Measurements from ENCODE around the gene DPYSL3.

The DPYSL3 gene

GRCh38 chr5:147400126-147400809, 109.6 kb downstream of the DPYSL3 start:
- POLR2A ChIA-PET = no interaction called here
- CTCF ChIA-PET = interaction anchor here (1.4 to 1.6 kb wide), 2 partner anchors 9 to 13 kb away, joined by 4 to 10 read pairs; no protein-coding TSS in a partner anchor
- no peak for DNase-seq (ENCODE audit: extremely low spot score)
- TF ChIP-seq, protein P1, sequence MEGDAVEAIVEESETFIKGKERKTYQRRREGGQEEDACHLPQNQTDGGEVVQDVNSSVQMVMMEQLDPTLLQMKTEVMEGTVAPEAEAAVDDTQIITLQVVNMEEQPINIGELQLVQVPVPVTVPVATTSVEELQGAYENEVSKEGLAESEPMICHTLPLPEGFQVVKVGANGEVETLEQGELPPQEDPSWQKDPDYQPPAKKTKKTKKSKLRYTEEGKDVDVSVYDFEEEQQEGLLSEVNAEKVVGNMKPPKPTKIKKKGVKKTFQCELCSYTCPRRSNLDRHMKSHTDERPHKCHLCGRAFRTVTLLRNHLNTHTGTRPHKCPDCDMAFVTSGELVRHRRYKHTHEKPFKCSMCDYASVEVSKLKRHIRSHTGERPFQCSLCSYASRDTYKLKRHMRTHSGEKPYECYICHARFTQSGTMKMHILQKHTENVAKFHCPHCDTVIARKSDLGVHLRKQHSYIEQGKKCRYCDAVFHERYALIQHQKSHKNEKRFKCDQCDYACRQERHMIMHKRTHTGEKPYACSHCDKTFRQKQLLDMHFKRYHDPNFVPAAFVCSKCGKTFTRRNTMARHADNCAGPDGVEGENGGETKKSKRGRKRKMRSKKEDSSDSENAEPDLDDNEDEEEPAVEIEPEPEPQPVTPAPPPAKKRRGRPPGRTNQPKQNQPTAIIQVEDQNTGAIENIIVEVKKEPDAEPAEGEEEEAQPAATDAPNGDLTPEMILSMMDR (IDR thresholded peaks at IDR 0.05; ENCODE audit: control extremely low read depth, extremely low read depth, low read depth, missing control alignments) = no peak

GRCh38 chr5:147398860-147399259, 111.0 kb downstream of the DPYSL3 start:
- ChIA-PET CTCF (interaction anchor here (1.5 kb wide), 1 partner anchor 13 kb away, joined by 3 read pairs; no protein-coding TSS in a partner anchor), POLR2A (no interaction called here)
- no peak for DNase-seq (ENCODE audit: extremely low spot score)
- TF ChIP-seq, protein P1 (IDR thresholded peaks at IDR 0.05; ENCODE audit: control extremely low read depth, extremely low read depth, low read depth, missing control alignments) = no peak

GRCh38 chr5:147397616-147398015, 112.3 kb downstream of the DPYSL3 start:
- ChIA-PET CTCF (interaction anchor here (0.8 to 1.6 kb wide), 3 partner anchors 9 to 15 kb away, joined by 3 to 6 read pairs (median 3); no protein-coding TSS in a partner anchor), POLR2A (no interaction called here)
- TF ChIP-seq, protein P1 (IDR thresholded peaks at IDR 0.05; ENCODE audit: control extremely low read depth, extremely low read depth, low read depth, missing control alignments) = no peak
- no peak for DNase-seq (ENCODE audit: extremely low spot score)

DNA sequence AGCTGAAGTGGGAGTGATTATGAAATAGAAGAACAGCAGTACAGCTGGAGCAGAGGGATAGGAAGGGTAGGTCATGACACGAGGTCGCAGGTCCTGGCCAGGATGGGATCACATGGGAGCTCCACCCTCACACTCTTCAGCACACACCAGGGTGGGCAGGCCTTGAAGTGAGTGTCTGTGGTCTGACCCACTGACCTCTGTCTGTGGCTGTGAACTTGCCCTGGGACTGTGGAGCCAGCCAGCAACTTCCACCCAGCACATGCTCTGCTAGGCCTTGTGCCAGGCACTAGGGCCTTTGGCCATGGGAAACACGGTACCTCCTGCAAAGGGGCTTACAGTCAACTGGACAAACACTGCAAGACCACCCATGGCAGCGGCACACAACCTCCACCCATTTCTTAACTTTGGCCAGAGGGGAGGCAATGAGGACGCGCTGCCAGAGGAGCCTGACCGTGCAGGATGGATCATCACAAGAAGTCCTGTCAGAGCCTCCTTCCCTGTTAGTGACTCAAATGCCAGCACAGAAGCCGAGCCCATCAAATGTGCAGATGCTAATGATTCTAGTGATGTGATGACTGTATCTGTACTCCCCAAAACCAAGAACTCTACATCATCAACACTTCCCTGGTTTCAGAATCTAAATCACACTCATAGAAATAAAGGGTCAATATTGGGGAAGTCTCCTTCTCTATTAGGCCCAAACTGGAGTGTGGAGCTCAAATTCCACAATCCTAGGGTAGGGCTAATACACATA, 113.6 kb downstream of the DPYSL3 start:
- no peak for DNase-seq (ENCODE audit: extremely low spot score)
- ChIA-PET CTCF (interaction anchor here (1.1 kb wide), 1 partner anchor 179 kb away, joined by 3 read pairs; no protein-coding TSS in a partner anchor), POLR2A (no interaction called here)
- TF ChIP-seq, protein P1 (IDR thresholded peaks at IDR 0.05; ENCODE audit: control extremely low read depth, extremely low read depth, low read depth, missing control alignments) = no peak

- ChIA-PET POLR2A (no interaction called here), CTCF (no interaction called here)
- TF ChIP-seq, protein P1 (IDR thresholded peaks at IDR 0.05; ENCODE audit: control extremely low read depth, extremely low read depth, low read depth, missing control alignments) = no peak
- no peak for DNase-seq (ENCODE audit: extremely low spot score)
These were observed 115.8 kb downstream of the DPYSL3 start for GRCh38 chr5:147393874-147394672.

GRCh38 chr5:147391781-147392180, 118.1 kb downstream of the DPYSL3 start:
- CTCF ChIA-PET = interaction anchor here (1.1 to 3.1 kb wide), 9 partner anchors 9 to 294 kb away, joined by 3 to 15 read pairs (median 7); no protein-coding TSS in a partner anchor

More at GRCh38 chr5:147391781-147392180, 118.1 kb downstream of the DPYSL3 start:
- POLR2A ChIA-PET = no interaction called here
- TF ChIP-seq, protein P1 (IDR thresholded peaks at IDR 0.05; ENCODE audit: control extremely low read depth, extremely low read depth, low read depth, missing control alignments) = no peak
- no peak for DNase-seq (ENCODE audit: extremely low spot score)

All from GM10248 (cell line).